ENCODE data around the gene TDRD12.
"Not testable (repeated sequence)": the region's sequence is repeated elsewhere in the genome, so short reads cannot be mapped to it uniquely, and the experiment has no call there.

TDRD12 gene

DNA sequence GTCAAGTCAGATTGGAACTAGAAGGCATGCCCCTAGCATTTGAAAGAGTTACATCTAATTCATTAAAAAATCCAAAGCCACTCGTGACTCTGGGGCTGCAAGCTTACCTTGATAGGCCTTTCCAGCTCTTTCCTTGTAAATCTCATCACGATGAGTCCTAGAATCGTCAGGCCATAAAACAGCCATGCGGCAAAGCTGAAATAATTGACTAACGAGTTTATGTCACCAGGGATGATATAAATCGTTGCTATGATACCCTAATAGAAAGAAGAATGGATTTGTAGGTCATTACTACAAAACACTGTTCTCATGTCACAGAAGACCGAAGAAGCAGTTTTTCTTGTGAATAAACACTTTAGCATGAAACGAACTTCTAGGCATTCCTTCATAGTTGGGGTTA is 122.5 kb downstream of the TDRD12 start:
- TF ChIP-seq, protein P1, sequence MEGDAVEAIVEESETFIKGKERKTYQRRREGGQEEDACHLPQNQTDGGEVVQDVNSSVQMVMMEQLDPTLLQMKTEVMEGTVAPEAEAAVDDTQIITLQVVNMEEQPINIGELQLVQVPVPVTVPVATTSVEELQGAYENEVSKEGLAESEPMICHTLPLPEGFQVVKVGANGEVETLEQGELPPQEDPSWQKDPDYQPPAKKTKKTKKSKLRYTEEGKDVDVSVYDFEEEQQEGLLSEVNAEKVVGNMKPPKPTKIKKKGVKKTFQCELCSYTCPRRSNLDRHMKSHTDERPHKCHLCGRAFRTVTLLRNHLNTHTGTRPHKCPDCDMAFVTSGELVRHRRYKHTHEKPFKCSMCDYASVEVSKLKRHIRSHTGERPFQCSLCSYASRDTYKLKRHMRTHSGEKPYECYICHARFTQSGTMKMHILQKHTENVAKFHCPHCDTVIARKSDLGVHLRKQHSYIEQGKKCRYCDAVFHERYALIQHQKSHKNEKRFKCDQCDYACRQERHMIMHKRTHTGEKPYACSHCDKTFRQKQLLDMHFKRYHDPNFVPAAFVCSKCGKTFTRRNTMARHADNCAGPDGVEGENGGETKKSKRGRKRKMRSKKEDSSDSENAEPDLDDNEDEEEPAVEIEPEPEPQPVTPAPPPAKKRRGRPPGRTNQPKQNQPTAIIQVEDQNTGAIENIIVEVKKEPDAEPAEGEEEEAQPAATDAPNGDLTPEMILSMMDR (conservative IDR thresholded peaks at IDR 0.05; ENCODE audit: control insufficient read depth, insufficient read depth, low read depth, low read length), result no peak
- no peak overlapping the region for H3K4me3 ChIP-seq (ENCODE audit: control insufficient read depth, low read depth, low read length)
- DNase-seq (ENCODE audit: low read depth), result no peak

- H3K4me3 ChIP-seq (ENCODE audit: control insufficient read depth, low read depth, low read length), result no peak overlapping the region
- no peak for DNase-seq (ENCODE audit: low read depth)
- TF ChIP-seq, protein P1 (conservative IDR thresholded peaks at IDR 0.05; ENCODE audit: control insufficient read depth, insufficient read depth, low read depth, low read length), result no peak
These were observed 124.2 kb downstream of the TDRD12 start for GRCh38 chr19:32843716-32844245.

GRCh38 chr19:32848035-32848434 is 128.5 kb downstream of the TDRD12 start:
- H3K4me3 ChIP-seq (ENCODE audit: control insufficient read depth, low read depth, low read length); DNase-seq (ENCODE audit: low read depth): not testable (repeated sequence)

- TF ChIP-seq, protein P1 (conservative IDR thresholded peaks at IDR 0.05; ENCODE audit: control insufficient read depth, insufficient read depth, low read depth, low read length), result no peak
- no peak for DNase-seq (ENCODE audit: low read depth)
- no peak overlapping the region for H3K4me3 ChIP-seq (ENCODE audit: control insufficient read depth, low read depth, low read length)
These were observed 132.6 kb downstream of the TDRD12 start for GRCh38 chr19:32852216-32852615.

DNA sequence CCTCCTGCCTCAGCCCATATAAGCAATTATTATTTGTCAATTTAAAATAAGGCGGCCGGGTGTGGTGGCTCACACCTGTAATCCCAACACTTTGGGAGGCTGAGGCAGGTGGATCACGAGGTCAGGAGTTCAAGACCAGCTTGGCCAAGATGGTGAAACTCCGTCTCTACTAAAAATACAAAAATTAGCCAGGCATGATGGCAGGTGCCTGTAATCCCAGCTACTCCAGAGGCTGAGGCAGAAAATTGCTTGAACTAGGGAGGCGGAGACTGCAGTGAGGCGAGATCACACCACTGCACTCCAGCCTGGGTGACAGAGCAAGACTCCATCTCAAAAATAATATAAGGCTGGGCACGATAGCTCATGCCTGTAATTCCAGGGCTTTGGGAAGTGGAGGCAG is 137.3 kb downstream of the TDRD12 start:
- not testable (repeated sequence) for H3K4me3 ChIP-seq (ENCODE audit: control insufficient read depth, low read depth, low read length); DNase-seq (ENCODE audit: low read depth)

DNA sequence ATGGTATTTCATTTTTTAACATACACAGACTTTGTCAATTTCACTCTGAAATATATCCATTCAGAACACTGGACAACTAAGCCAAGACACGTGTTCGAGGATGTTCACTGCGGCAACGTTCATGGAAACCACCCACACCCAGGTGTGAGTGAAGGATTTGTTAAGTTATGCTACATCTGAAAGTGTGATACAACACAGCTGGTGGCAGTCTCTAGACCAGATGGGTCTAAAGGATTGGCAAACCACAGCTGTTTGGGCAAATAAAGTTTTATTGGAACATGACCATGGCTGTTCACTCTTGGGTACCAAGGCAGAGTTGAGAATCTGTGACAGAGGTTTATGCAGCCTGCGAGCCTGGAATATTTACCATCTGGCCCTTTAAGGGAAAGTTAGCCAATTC is 138.0 kb downstream of the TDRD12 start:
- TF ChIP-seq, protein P1 (conservative IDR thresholded peaks at IDR 0.05; ENCODE audit: control insufficient read depth, insufficient read depth, low read depth, low read length), result no peak
- H3K4me3 ChIP-seq (ENCODE audit: control insufficient read depth, low read depth, low read length), result no peak overlapping the region
- DNase-seq (ENCODE audit: low read depth), result no peak

DNA sequence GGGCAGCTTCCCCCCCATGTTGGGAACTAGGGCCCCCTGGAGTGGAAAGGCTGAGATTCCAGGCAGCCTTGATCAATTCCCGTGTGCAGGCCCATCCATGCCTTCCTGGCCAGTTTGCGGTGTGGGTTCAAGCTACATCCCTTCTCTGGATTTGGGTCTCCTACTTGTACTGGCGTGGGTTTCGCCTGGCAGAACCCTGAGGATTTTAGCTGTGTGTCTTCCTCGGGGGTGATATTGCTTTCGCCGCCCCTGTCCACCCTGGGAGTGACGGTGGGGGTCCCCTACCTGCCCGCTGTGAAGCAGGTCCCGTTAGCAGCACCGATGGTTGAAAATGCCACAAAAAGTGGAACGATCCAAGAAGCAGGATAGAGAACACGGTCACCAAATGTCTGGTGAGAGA is 138.6 kb downstream of the TDRD12 start:
- H3K4me3 ChIP-seq (ENCODE audit: control insufficient read depth, low read depth, low read length), result no peak overlapping the region
- TF ChIP-seq, protein P1 (conservative IDR thresholded peaks at IDR 0.05; ENCODE audit: control insufficient read depth, insufficient read depth, low read depth, low read length), result no peak
- DNase-seq (ENCODE audit: low read depth), result no peak

DNA sequence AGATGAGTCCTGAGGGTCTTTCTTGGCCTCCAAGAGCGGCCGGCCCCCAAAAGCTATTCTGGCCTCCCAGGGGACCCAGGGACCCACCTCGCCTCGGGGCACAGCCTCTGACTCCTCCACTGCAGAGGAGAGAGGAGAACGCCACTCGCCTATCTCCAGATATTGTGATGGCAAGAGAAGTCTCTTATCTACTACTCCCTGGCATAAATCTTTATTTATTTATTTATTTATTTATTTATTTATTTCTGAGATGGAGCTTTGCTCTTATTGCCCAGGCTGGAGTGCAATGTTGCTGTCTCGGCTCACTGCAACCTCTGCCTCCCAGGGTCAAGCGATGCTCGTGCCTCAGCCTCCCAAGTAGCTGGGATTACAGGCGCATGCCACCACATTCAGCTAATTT is 139.0 kb downstream of the TDRD12 start:
- H3K4me3 ChIP-seq (ENCODE audit: control insufficient read depth, low read depth, low read length), result no peak overlapping the region
- DNase-seq (ENCODE audit: low read depth), result no peak
- TF ChIP-seq, protein P1 (conservative IDR thresholded peaks at IDR 0.05; ENCODE audit: control insufficient read depth, insufficient read depth, low read depth, low read length), result no peak
